ENCODE data around the gene NLGN1.

The NLGN1 gene

DNA sequence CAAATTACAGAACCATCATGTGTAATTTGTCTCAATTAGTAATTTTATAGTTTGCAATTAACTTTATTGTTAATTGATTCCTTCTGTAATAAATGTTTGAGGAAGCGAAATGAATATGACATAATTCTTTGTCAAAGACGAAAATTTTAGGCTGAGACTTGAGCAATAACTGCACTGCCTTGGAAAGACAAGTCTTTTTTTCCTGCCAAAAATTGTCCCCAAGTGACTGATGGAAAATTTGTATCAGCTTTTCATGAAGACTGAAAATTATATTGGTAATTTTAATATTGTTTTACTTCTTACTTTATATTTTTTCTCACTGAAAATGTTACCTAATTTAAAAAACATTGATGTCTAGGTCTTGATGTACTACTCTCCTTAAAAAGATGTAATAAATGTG, 622.6 kb downstream of the NLGN1 start:
- no peak for ATAC-seq

DNA sequence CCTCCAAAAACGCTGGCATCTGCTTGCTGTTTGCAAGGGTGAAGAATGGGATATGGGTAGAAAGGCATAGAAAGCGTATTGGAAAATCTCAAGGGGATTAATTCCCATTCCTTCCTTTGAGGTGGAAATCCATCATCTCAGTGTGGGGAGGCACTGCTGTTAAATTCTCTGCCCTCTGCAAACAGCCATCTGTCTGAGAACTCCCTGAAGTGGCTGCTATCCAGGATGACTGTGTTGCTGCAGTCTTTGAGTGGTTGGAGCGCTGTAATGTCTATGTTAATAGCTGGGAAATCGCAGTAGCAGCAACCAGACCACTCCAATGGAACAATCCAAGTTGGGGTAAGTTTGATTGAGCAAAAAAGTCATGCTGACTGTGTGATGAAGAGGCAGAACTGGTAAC, 625.9 kb downstream of the NLGN1 start:
- ATAC-seq, result no peak

- ATAC-seq, result no peak
These were observed 631.1 kb downstream of the NLGN1 start for GRCh38 chr3:174028673-174029072.

GRCh38 chr3:174035328-174035886, 637.9 kb downstream of the NLGN1 start:
- no peak for ATAC-seq

GRCh38 chr3:174046311-174046710, 648.8 kb downstream of the NLGN1 start:
- no peak for ATAC-seq

- ATAC-seq, result no peak
These were observed 651.9 kb downstream of the NLGN1 start for GRCh38 chr3:174049472-174049871.

DNA sequence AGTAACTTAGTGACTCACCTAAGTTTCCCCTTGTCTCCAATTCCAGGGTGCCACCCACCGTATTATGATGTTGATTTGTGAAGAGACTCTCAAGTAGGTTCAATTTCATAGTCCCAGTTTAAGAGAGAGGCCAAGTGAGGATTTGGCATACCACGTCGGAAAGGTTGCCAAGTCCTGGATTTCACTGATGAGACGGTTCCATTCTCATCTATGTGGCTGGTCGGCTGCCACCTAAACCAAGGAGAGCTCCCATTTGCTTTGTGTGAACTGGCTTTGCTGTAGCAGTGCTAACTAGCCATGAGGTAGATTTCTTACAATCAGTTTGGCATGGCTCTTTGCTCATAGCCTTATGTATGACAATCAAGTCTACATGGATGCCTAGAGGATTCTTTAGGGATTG, 653.6 kb downstream of the NLGN1 start:
- no peak for ATAC-seq

DNA sequence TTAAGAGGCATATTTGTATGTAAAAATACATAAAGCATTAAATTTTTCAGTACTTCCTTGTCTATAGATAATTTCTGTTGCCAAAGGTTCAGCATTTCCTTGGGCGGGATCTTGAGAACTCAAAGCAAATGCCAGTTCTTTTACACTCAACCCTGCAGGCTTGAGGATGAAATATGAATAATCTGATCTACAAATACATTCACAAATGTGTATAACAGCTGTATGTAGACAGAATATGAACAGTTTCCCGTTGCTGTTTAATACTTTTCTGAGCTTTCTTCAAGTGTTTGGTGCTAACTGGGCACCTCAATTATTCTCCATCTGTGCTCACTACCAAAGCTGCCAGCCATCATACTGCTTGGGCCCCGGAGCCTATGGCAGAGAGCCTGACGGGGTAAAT, 661.3 kb downstream of the NLGN1 start:
- ATAC-seq, result no peak

- no peak for ATAC-seq
These were observed 662.9 kb downstream of the NLGN1 start for GRCh38 chr3:174060431-174060830.

DNA sequence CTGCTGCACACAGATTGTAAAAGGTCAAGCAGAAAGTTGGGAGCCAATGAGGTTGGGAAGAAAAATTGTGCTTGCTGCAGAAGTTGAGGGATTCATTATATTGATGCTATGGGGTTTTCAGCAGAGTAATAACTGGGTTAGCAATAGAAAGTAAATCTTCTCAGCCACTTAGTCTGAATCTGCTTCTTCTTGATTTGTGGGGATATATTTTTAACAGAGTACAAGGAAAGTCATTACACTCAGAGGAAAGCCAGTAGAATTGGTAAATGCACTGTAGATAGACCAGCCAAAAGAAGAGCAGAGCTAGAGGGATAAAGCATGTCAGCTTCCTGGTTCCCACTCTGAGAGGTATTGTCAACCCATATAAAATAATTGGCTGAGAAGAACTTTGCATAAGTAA, 663.6 kb downstream of the NLGN1 start:
- ATAC-seq, result no peak

DNA sequence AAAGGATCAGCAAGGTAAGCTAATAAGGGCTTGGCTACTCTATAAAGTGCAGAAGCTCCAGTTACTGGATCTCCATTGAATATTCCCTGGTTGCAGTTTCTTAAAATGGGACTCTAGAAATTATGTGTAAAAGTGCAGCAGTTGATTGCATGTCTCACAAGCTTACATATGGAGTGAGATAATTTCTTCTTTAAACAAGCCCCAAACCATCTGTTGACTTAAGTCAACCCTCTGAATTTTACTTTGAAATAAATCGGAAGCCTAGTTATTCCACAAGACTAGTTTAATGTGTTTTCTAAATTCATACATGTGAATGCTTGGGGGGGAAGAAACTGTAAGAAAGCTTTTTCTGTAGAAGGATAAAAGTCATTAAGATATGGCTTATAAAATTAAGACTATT, 664.2 kb downstream of the NLGN1 start:
- no peak for ATAC-seq

GRCh38 chr3:174062923-174063322, 665.4 kb downstream of the NLGN1 start:
- no peak for ATAC-seq

DNA sequence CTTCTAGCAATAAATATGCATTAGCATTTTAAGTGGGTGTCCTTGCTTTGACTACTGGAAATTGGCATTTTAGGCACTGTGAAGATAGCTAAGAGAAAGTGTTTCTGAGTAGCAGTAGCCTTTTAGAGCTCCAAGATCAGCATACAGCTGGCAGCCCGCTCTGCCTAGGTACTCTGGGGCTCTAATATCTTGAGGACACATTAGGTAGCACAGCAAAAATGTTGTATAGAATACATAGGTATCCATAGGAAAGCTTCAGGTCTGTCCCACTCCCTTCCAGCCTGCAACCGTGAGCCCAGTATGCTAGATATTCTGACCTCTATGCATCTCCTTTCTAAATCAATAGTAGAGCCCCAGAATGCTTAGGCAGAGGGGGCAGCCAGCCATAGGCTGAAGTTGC, 670.5 kb downstream of the NLGN1 start:
- ATAC-seq, result no peak

GRCh38 chr3:174072675-174073074, 675.1 kb downstream of the NLGN1 start:
- no peak for ATAC-seq

GRCh38 chr3:174083706-174084105, 686.2 kb downstream of the NLGN1 start:
- no peak for ATAC-seq

GRCh38 chr3:174089592-174089991, 692.0 kb downstream of the NLGN1 start:
- no peak for ATAC-seq

GRCh38 chr3:174094669-174095068, 697.1 kb downstream of the NLGN1 start:
- no peak for ATAC-seq

GRCh38 chr3:174097686-174098085, 700.1 kb downstream of the NLGN1 start:
- ATAC-seq, result no peak

- no peak for ATAC-seq
These were observed 701.2 kb downstream of the NLGN1 start for GRCh38 chr3:174098746-174099145.

DNA sequence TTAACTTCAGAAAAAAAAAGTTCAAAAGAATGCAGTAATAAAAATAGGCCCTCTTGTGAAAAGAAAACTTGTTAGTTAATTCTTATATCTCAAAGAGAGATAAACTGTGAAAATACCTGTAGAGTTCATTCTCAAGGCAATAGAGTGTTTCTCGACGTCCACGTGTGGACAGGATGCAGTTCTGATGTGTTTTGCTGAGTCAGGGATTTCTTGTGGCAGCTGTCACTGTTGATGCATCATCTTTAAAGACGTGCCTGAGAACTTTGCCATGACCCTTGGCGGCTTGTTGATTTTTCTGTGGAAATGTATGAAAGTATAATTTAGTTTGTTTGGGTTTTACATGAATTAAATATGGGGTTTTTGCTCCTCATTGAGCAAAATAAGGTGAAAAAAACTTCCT, 702.2 kb downstream of the NLGN1 start:
- no peak for ATAC-seq

- ATAC-seq, result no peak
These were observed 703.2 kb downstream of the NLGN1 start for GRCh38 chr3:174100744-174101143.

DNA sequence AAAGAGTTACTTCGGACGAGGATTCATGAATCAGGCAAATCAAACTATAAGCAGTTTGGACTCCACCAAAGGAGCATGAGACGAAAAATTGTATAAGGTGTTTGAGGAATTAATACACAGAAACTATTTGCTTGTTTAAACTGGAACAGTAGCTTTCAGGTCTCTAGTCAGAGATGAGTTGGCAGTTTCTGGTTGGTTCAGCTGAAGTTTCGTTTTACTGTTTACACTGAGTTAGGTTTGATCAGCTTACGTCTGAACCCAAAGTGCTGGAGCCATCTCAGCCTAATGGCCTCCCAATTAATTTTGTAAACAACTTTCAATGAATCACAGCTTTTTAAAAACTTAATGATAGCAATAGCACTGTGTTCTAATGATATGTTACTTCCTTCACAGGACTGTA, 703.7 kb downstream of the NLGN1 start:
- no peak for ATAC-seq

GRCh38 chr3:174102274-174102673, 704.7 kb downstream of the NLGN1 start:
- no peak for ATAC-seq

GRCh38 chr3:174102866-174103265, 705.3 kb downstream of the NLGN1 start:
- no peak for ATAC-seq

DNA sequence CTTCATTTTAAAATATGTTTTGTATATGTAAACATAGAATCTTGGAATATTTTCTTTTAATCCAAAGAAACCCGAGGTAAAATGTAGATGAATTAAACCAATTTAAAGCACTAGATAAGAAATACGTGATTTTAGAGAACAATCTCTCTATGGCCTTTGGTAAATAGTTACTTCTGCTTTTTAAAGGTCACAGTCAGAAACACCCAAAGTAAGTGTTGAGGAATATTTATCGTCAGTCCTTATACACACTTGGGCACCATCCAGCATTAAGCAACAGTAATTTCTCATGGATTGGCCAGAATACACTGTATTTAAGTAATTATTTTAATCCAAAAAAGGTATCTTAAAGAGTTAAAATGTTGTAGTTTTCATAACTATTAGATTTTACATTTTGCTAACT, 713.2 kb downstream of the NLGN1 start:
- ATAC-seq, result no peak

DNA sequence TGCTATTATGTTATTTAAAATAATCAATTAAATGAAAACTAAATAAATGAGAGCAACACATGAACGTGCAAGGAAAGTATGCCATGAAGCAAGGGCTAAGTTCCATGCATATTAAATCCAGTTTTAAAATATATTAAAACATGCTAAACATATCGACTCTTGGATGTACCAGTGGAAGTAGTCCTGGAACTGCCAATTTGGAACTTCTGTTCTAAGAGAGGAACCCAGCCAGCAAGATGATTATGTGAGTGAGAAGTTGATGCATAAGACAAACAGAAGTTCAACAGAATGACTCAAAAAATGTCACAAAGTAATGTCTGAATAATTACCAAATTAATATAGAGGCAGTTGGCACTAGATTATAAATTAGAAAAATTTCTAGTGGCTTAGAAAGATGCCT, 714.2 kb downstream of the NLGN1 start:
- ATAC-seq, result no peak

Data from activated CD4-positive, CD25-positive, alpha-beta regulatory T cell treated with anti-CD3 and anti-CD28 coated beads, Interleukin-2, amount 50 U/mL, for 24 hours (primary cell).